Astrocyte (in vitro differentiated cells and primary cell): ENCODE measurements around the gene NPAT. TPM values are rescaled to one million over a fixed set of nuclear protein-coding genes. Genes with fewer than 3 reads are reported as not detected.
"Not testable (repeated sequence)": the region's sequence is repeated elsewhere in the genome, so short reads cannot be mapped to it uniquely, and the experiment has no call there.

Experiments
- DNase-seq: peaks from one replicate; pipeline ENCODE4 v3.0.0-alpha.2; 2010; ENCODE audit warnings: low read depth
- FAIRE-seq: peaks from 2 replicates; lab custom pipeline; 2011; peaks lifted over from hg19 to GRCh38; lab: Jason Lieb, UNC
- H2AFZ ChIP-seq: 2 replicates; pipeline ENCODE4 v1.6.0; 2012; ENCODE audit warnings: low read depth, low read length, inconsistent platforms
- H3K27ac ChIP-seq: 2 replicates; pipeline ENCODE4 v1.5.1; 2011; ENCODE audit warnings: low read depth, low read length, inconsistent platforms
- H3K27me3 ChIP-seq: 2 replicates; pipeline ENCODE4 v1.6.0; 2011; ENCODE audit warnings: low read length, inconsistent platforms; ENCODE audit not compliant: insufficient read depth
- H3K36me3 ChIP-seq: 2 replicates; pipeline ENCODE4 v1.5.1; 2011; ENCODE audit warnings: low read length, inconsistent platforms; ENCODE audit not compliant: insufficient read depth
- H3K4me1 ChIP-seq: 2 replicates; pipeline ENCODE4 v1.5.1; 2011; ENCODE audit warnings: low read length, inconsistent platforms; ENCODE audit not compliant: insufficient read depth
- H3K4me2 ChIP-seq: 2 replicates; pipeline ENCODE4 v1.6.0; 2012; ENCODE audit warnings: low read length, inconsistent platforms
- H3K4me3 ChIP-seq: 2 replicates; pipeline ENCODE4 v1.5.1; 2011; ENCODE audit warnings: low read depth, mild to moderate bottlenecking, low read length, inconsistent platforms; ENCODE audit not compliant: insufficient read depth
- H3K79me2 ChIP-seq: 2 replicates; pipeline ENCODE4 v1.6.0; 2012; ENCODE audit warnings: mild to moderate bottlenecking, low read length, inconsistent platforms; ENCODE audit not compliant: insufficient read depth
- H3K9ac ChIP-seq: 2 replicates; pipeline ENCODE4 v1.6.0; 2012; ENCODE audit warnings: mild to moderate bottlenecking, low read length, inconsistent platforms
- H3K9me3 ChIP-seq: 2 replicates; pipeline ENCODE4 v1.5.1; 2012; ENCODE audit warnings: low read depth, mild to moderate bottlenecking, low read length, inconsistent platforms; ENCODE audit not compliant: insufficient read depth
- H4K20me1 ChIP-seq: 2 replicates; pipeline ENCODE4 v1.6.0; 2012; ENCODE audit warnings: low read length, inconsistent platforms; ENCODE audit not compliant: insufficient read depth
- H3K27ac Mint-ChIP-seq: one replicate; pipeline ENCODE4 v1.8.0; 2021; ENCODE audit warnings: mild to moderate bottlenecking, mixed read lengths; ENCODE audit not compliant: unreplicated experiment
- H3K27me3 Mint-ChIP-seq: one replicate; pipeline ENCODE4 v1.8.0; 2021; ENCODE audit warnings: low read depth, mixed read lengths; ENCODE audit not compliant: unreplicated experiment
- H3K36me3 Mint-ChIP-seq: one replicate; pipeline ENCODE4 v1.8.0; 2021; ENCODE audit warnings: low read depth, mixed read lengths; ENCODE audit not compliant: unreplicated experiment
- H3K4me1 Mint-ChIP-seq: one replicate; pipeline ENCODE4 v1.8.0; 2021; ENCODE audit warnings: low read depth, mixed read lengths; ENCODE audit not compliant: unreplicated experiment
- H3K4me3 Mint-ChIP-seq: one replicate; pipeline ENCODE4 v1.8.0; 2021; ENCODE audit warnings: mild to moderate bottlenecking, moderate library complexity, mixed read lengths; ENCODE audit not compliant: unreplicated experiment
- H3K9me3 Mint-ChIP-seq: one replicate; pipeline ENCODE4 v1.8.0; 2021; ENCODE audit warnings: mild to moderate bottlenecking, mixed read lengths; ENCODE audit not compliant: unreplicated experiment
- CTCF ChIP-seq: IDR thresholded peaks from 2 replicates; pipeline ENCODE4 v1.5.1; 2011; ENCODE audit warnings: low read depth, mild to moderate bottlenecking, inconsistent platforms, low read length, moderate library complexity; ENCODE audit not compliant: insufficient read depth
- EZH2 ChIP-seq: IDR thresholded peaks from 2 replicates; pipeline ENCODE4 v1.6.1; 2012; ENCODE audit warnings: mild to moderate bottlenecking, low read length, inconsistent platforms; ENCODE audit not compliant: insufficient read depth
- total RNA-seq: library from RNA; stranded (reverse); gene quantifications from 2 replicates; pipeline ENCODE4 v1.2.1, GENCODE V29; 2021

Gene NPAT
- total RNA-seq, 1 donor from 2014 or later: 10.4 TPM

- Mint-ChIP-seq H3K27me3 (no peaks in the 10 kb centered on the region), H3K9me3 (no peaks in the 10 kb centered on the region), H3K36me3 (no peaks in the 10 kb centered on the region), H3K4me3 (peak overlapping the region; percentile 96), H3K4me1 (peaks cover 11% of the 10 kb centered on the region), H3K27ac (no peak overlapping the region)
- FAIRE-seq: no peak
- Histone ChIP-seq H3K9ac (peak overlapping the region; percentile 89), H3K4me3 (peak overlapping the region; percentile 68), H4K20me1 (peaks cover 15% of the 10 kb centered on the region), H3K9me3 (no peaks in the 10 kb centered on the region), H3K27me3 (no peaks in the 10 kb centered on the region), H3K79me2 (peaks cover 46% of the 10 kb centered on the region), H3K36me3 (no peaks in the 10 kb centered on the region), H3K27ac (peak overlapping the region; percentile 11), H3K4me1 (peaks cover 6% of the 10 kb centered on the region), H3K4me2 (peak overlapping the region; percentile 85), H2AFZ (no peak overlapping the region)
- TF ChIP-seq CTCF: no peak
- TF ChIP-seq EZH2: no peak
- peak; percentile 16 for DNase-seq
Observed at GRCh38 chr11:108122166-108122628, 100.2 kb downstream of the NPAT start.

GRCh38 chr11:108121274-108122155 is 100.9 kb downstream of the NPAT start, which contains the start of gene ACAT1:
Gene ACAT1 (plus strand): TSS chr11:108121567. CDS start chr11:108121607, 40 bp downstream.
- H4K20me1 ChIP-seq: peaks cover 14% of the 10 kb centered on the region
- peak within 1 kb of the TSS; percentile 68 for H3K4me3 ChIP-seq
- no peak for TF ChIP-seq CTCF
- no peak for TF ChIP-seq EZH2
- peaks cover 46% of the 10 kb centered on the region for H3K79me2 ChIP-seq
- H2AFZ ChIP-seq: peak within 1 kb of the TSS; percentile 78
- Mint-ChIP-seq H3K4me1 (peaks cover 11% of the 10 kb centered on the region), H3K4me3 (peak within 1 kb of the TSS; percentile 96), H3K27ac (peak within 1 kb of the TSS; percentile 92), H3K9me3 (no peaks in the 10 kb centered on the region), H3K36me3 (no peaks in the 10 kb centered on the region), H3K27me3 (no peaks in the 10 kb centered on the region)
- H3K9ac ChIP-seq: peak within 1 kb of the TSS; percentile 89
- H3K36me3 ChIP-seq: no peaks in the 10 kb centered on the region
- FAIRE-seq (no peak), DNase-seq (peak; percentile 71)
- H3K27ac ChIP-seq: peak within 1 kb of the TSS; percentile 72
- peaks cover 6% of the 10 kb centered on the region for H3K4me1 ChIP-seq
- H3K9me3 ChIP-seq: no peaks in the 10 kb centered on the region
- H3K27me3 ChIP-seq: no peaks in the 10 kb centered on the region
- H3K4me2 ChIP-seq: peak within 1 kb of the TSS; percentile 85

GRCh38 chr11:108120936-108121273 is 101.5 kb downstream of the NPAT start:
- Histone ChIP-seq H3K4me2 (peak overlapping the region; percentile 85), H3K4me3 (peak overlapping the region; percentile 68), H3K27ac (peak overlapping the region; percentile 34), H3K79me2 (peaks cover 40% of the 10 kb centered on the region), H2AFZ (peak overlapping the region; percentile 78), H3K9ac (peak overlapping the region; percentile 89)
- not testable (repeated sequence) for H3K27me3 ChIP-seq, H3K9me3 ChIP-seq, H3K9me3 Mint-ChIP-seq, H3K4me1 ChIP-seq, H3K36me3 Mint-ChIP-seq, DNase-seq, FAIRE-seq, H3K36me3 ChIP-seq, H3K27me3 Mint-ChIP-seq, H4K20me1 ChIP-seq
- H3K27ac Mint-ChIP-seq: peak overlapping the region; percentile 77
- peaks cover 14% of the 10 kb centered on the region for H3K4me1 Mint-ChIP-seq
- peak overlapping the region; percentile 50 for H3K4me3 Mint-ChIP-seq
